RWPE1 (cell line): ENCODE results near the gene CDKL1.
"Not testable (repeated sequence)": the region's sequence is repeated elsewhere in the genome, so short reads cannot be mapped to it uniquely, and the experiment has no call there.

ENCODE experiments used
- CTCF ChIA-PET: fragments of 350-600 bp; sonication (Branson Sonifier 250); formaldehyde crosslinking; extraction: SDS; loops from one replicate; lab custom pipeline; 2021; lab: Yijun Ruan, JAX
- POLR2A ChIA-PET: fragments of 400-600 bp; formaldehyde crosslinking; extraction: SDS; loops from one replicate; lab custom pipeline; 2020; ENCODE audit warnings: antibody characterized with exemption; ENCODE audit not compliant: low non-redundant PET; lab: Yijun Ruan, JAX
- DNase-seq: peaks from one replicate; pipeline ENCODE4 v3.0.0; 2012; ENCODE audit warnings: low spot score
- H3K27ac ChIP-seq: fragments of 450-650 bp; 2 replicates; pipeline ENCODE4 v1.5.1; 2017
- CTCF ChIP-seq: fragments of 450-650 bp; conservative IDR thresholded peaks from 2 replicates; pipeline ENCODE4 v1.5.1; 2017; ENCODE audit warnings: low read depth, mild to moderate bottlenecking

The CDKL1 gene

DNA sequence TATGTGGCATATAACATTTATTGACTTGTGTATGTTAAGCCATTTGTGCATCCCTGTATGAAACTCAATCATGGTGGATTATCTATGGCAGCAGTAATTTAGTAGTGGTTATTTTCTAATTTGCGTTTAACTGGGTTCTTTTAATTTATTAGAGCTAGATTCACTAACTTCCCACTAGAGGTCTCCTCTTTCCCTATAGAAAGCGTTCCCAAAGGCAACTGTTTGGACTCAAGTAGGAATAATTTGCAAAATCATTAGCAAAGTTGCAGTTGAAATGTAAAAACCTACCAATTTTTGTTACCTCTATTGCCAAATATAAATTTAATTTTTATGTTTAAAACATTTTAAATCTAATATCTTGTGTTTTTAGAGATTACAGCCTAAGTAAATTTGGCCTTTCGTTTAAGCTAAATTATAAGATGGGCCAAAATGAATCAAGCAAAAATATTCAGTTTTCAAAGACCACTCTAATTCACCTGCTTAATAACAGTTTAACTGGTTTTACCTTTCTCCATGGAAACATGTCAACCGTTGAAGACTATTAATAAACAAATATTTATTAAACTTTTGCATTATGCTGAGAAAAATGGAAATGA is 78.6 kb downstream of the CDKL1 start:
- ChIA-PET CTCF (no interaction called here), POLR2A (no interaction called here)
- DNase-seq = peak; percentile 36
- H3K27ac ChIP-seq = no peak overlapping the region
- TF ChIP-seq CTCF = peak; percentile 68

DNA sequence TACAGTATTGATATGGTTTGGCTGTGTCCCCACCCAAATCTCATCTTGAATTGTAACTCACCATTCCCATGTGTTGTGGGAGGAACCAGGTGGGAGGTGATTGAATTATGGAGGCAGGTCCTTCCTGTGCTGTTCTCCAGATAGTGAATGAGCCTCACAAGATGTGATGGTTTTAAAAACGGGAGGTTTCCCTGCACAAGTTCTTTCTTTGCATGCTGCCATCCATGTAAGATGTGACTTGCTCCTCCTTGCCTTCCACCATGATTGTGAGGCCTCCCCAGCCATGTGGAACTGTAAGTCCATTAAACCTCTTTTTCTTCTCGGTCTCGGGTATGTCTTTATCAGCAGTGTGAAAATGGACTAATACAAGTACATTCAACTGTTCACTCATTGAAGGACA is 82.6 kb downstream of the CDKL1 start:
- H3K27ac ChIP-seq, DNase-seq, POLR2A ChIA-PET: not testable (repeated sequence)
- CTCF ChIA-PET = interaction anchor here (0.7 kb wide), 1 partner anchor 13 kb away, joined by 3 read pairs; no protein-coding TSS in a partner anchor

DNA sequence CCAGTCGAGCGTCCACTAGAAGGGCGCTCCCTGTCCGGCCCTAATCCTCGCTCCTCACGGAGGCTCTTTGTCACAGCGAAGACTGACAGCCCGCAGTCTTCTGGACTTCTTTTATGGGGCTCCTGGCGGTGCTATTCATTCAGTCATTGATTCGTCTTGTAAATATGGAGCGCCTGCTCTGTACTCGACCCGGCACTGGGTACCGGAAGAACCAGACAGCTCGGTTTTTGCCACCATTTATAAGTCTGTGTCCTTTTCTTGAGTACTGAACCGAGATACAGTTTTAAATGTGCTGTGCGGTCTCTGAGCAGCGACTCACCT is 84.0 kb downstream of the CDKL1 start:
- TF ChIP-seq CTCF = no peak
- H3K27ac ChIP-seq = peak overlapping the region; percentile 90
- POLR2A ChIA-PET = interaction anchor here (0.8 kb wide), 2 partner anchors 31 to 166 kb away, joined by 3 to 6 read pairs; no protein-coding TSS in a partner anchor
- CTCF ChIA-PET = interaction anchor here (0.5 kb wide), 1 partner anchor 125 kb away, joined by 4 read pairs; no protein-coding TSS in a partner anchor
- no peak for DNase-seq

GRCh38 chr14:50311972-50312733 is 84.5 kb downstream of the CDKL1 start, which contains the start of the genes DMAC2L and L2HGDH:
TSS of gene DMAC2L (plus strand) at chr14:50312324. CDS start at chr14:50321488, 9,164 bp downstream.
TSS of gene L2HGDH (minus strand) at chr14:50312229. CDS start at chr14:50312150, 79 bp downstream.
- CTCF ChIA-PET = no interaction called here

DNA sequence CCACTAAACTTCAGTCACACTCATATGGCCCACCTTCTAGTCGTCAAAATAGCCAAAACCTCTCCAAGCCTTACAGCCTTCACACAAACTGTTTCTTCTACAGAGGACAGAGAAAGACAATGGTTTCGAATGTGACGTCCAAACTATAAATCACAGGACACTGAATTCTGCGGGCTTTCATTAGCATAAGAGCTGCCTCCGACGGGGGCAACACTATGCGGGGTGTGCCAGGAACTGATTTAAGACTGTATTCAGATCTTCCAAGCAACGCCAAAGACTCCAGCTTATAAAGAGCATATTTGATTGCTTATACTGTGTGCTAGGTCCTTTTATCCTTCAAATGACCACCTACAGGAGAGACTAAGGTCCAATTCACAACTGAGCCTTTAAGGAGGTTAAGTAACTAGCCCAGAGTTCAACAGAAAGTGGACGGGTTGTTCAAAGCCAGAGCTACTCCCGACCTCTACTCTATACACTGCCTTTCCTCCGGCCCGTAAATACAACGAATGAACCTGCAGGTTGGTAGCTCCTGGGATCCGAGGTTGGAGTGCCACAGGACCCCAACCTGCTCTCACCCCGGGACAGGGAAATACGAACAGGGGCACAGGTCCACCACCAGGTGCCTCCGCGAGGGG is 85.2 kb downstream of the CDKL1 start:
- CTCF ChIA-PET = interaction anchor here (0.5 to 1.2 kb wide), 3 partner anchors 11 to 221 kb away, joined by 3 to 4 read pairs (median 3); partner anchors contain the start of gene MAP4K5
- POLR2A ChIA-PET = no interaction called here
- DNase-seq = peak; percentile 81
- TF ChIP-seq CTCF = no peak; the same call in 1 of the 2 replicates
- peak overlapping the region; percentile 90 for H3K27ac ChIP-seq

More at GRCh38 chr14:50311972-50312733, 84.5 kb downstream of the CDKL1 start, which contains the start of the genes DMAC2L and L2HGDH:
- POLR2A ChIA-PET = interaction anchor here (0.8 kb wide), 2 partner anchors 30 to 165 kb away, joined by 3 to 6 read pairs; no protein-coding TSS in a partner anchor
- peak; percentile 78 for TF ChIP-seq CTCF
- peak; percentile 96 for DNase-seq
- peak within 1 kb of the TSS; percentile 90 for H3K27ac ChIP-seq

GRCh38 chr14:50310445-50310844 is 86.2 kb downstream of the CDKL1 start:
- TF ChIP-seq CTCF = no peak
- ChIA-PET POLR2A (no interaction called here), CTCF (interaction anchor here (1.2 kb wide), 1 partner anchor 222 kb away, joined by 4 read pairs; the partner anchor contains the start of gene MAP4K5)
- no peak for DNase-seq
- no peak overlapping the region for H3K27ac ChIP-seq
